GM19240 (cell line): ENCODE measurements around the gene SVIL.

ENCODE experiments used
- DNase-seq: peaks from one replicate; pipeline ENCODE4 v3.0.0; 2011; ENCODE audit warnings: low spot score; ENCODE audit not compliant: insufficient read length

SVIL gene

GRCh38 chr10:29426420-29426819, 208.4 kb downstream of the SVIL start:
- no peak for DNase-seq

GRCh38 chr10:29424017-29424416, 210.8 kb downstream of the SVIL start:
- DNase-seq: no peak

- no peak for DNase-seq
These were observed 214.0 kb downstream of the SVIL start for GRCh38 chr10:29420744-29421143.

- no peak for DNase-seq
These were observed 217.4 kb downstream of the SVIL start for GRCh38 chr10:29417324-29417723.

- DNase-seq: no peak
These were observed 218.9 kb downstream of the SVIL start for GRCh38 chr10:29415876-29416275.

GRCh38 chr10:29414501-29414900, 220.3 kb downstream of the SVIL start:
- DNase-seq: no peak

- no peak for DNase-seq
These were observed 222.3 kb downstream of the SVIL start for GRCh38 chr10:29412485-29412884.

- no peak for DNase-seq
These were observed 223.0 kb downstream of the SVIL start for GRCh38 chr10:29411666-29412315.

GRCh38 chr10:29409241-29410054, 225.3 kb downstream of the SVIL start:
- DNase-seq: no peak

- no peak for DNase-seq
These were observed 225.9 kb downstream of the SVIL start for GRCh38 chr10:29408847-29409240.
